K562 (cell line): ENCODE results near the gene SNX33. TPM values are rescaled to one million over a fixed set of nuclear protein-coding genes. Genes with fewer than 3 reads are reported as not detected.
A peak's percentile ranks its signal among the peaks of the same experiment; 100 is the strongest.

Experiments
- CBX2 ChIP-seq: fragments of 200-600 bp; sonication (generic); IDR thresholded peaks from one replicate; pipeline ENCODE4 v1.6.1; 2012; ENCODE audit warnings: mild to moderate bottlenecking, low read length, inconsistent platforms; ENCODE audit not compliant: insufficient read depth, poor library complexity, severe bottlenecking
- CC2D1A ChIP-seq: fragments of 450-650 bp; IDR thresholded peaks from 2 replicates; pipeline ENCODE4 v1.6.1; 2017; ENCODE audit warnings: mild to moderate bottlenecking
- CSDE1 ChIP-seq, 2 experiments: fragments of 450-650 bp; IDR thresholded peaks; 2 replicates each; pipeline ENCODE4 v1.6.1; 2016; ENCODE audit warnings: mild to moderate bottlenecking in 1 of 2
- CXXC5 ChIP-seq: fragments of 250-450 bp; sonication (Bioruptor Pico); IDR thresholded peaks from 2 replicates; pipeline ENCODE4 v1.8.0; 2022; ENCODE audit warnings: inconsistent platforms, mild to moderate bottlenecking, moderate library complexity
- EGR1 ChIP-seq: fragments of 450-650 bp; conservative IDR thresholded peaks from 2 replicates; pipeline ENCODE4 v1.6.1; 2017; ENCODE audit warnings: mild to moderate bottlenecking
- HMG20B ChIP-seq: fragments of 250-450 bp; sonication (Bioruptor Pico); IDR thresholded peaks from 2 replicates; pipeline ENCODE4 v1.5.0; 2021; ENCODE audit warnings: mild to moderate bottlenecking
- MAFK ChIP-seq: IDR thresholded peaks from 2 replicates; pipeline ENCODE4 v1.6.1; 2011; ENCODE audit warnings: low read length, improper control_type of control experiment
- MXI1 ChIP-seq: IDR thresholded peaks from 2 replicates; pipeline ENCODE4 v1.6.1; 2011; ENCODE audit warnings: low read depth, mild to moderate bottlenecking, improper control_type of control experiment, low read length
- NFE2 ChIP-seq: IDR thresholded peaks from 2 replicates; pipeline ENCODE4 v1.6.1; 2014; ENCODE audit warnings: antibody characterized with exemption, low read depth
- NR2C2 ChIP-seq, 2 experiments: fragments of 200-800 bp in 1 of 2; sonication (Bioruptor generic) in 1 of 2; sonication (generic) in 1 of 2; formaldehyde crosslinking in 1 of 2; IDR thresholded peaks; 2 replicates each; pipeline versions ENCODE4 v1.6.1 to v1.8.0; 2016 to 2022; ENCODE audit warnings: mild to moderate bottlenecking in 1 of 2, missing compliant biosample characterization in 1 of 2, missing genetic modification characterization in 1 of 2, missing genetic modification reagents in 1 of 2
- PKNOX1 ChIP-seq: fragments of 450-650 bp; IDR thresholded peaks from 2 replicates; pipeline ENCODE4 v1.6.1; 2016
- RCOR1 ChIP-seq, 2 experiments: IDR thresholded peaks; 2 replicates each; pipeline ENCODE4 v1.6.1; 2012; ENCODE audit warnings: low read depth in 2 of 2, low read length in 2 of 2, borderline replicate concordance in 1 of 2, improper control_type of control experiment in 1 of 2
- SREBF1 ChIP-seq: fragments of 150-350 bp; IDR thresholded peaks from 2 replicates; pipeline ENCODE4 v1.6.1; 2014; ENCODE audit warnings: antibody characterized with exemption, low read depth, low read length, borderline replicate concordance
- TAF9B ChIP-seq: fragments of 450-650 bp; IDR thresholded peaks from 2 replicates; pipeline ENCODE4 v1.6.1; 2018; ENCODE audit warnings: mild to moderate bottlenecking; ENCODE audit not compliant: partially characterized antibody
- TRIM25 ChIP-seq: fragments of 450-650 bp; IDR thresholded peaks from 2 replicates; pipeline ENCODE4 v1.7.0; 2016; ENCODE audit warnings: borderline replicate concordance
- ZBTB33 ChIP-seq: sonication (generic); formaldehyde crosslinking; IDR thresholded peaks from 2 replicates; pipeline ENCODE4 v1.8.1; 2023; ENCODE audit warnings: mild to moderate bottlenecking, missing genetic modification reagents
- ZBTB7A ChIP-seq: IDR thresholded peaks from 2 replicates; pipeline ENCODE4 v1.6.1; 2011; ENCODE audit warnings: low read depth, mild to moderate bottlenecking, low read length, moderate library complexity, borderline replicate concordance; ENCODE audit not compliant: control insufficient read depth
- ZEB2 ChIP-seq: fragments of 450-650 bp; IDR thresholded peaks from 2 replicates; pipeline ENCODE4 v1.6.1; 2016
- ZNF280A ChIP-seq: fragments of 450-650 bp; IDR thresholded peaks from 2 replicates; pipeline ENCODE4 v1.6.1; 2018; ENCODE audit warnings: mild to moderate bottlenecking, low read depth; ENCODE audit not compliant: partially characterized antibody
- ZNF668 ChIP-seq: fragments of 250-450 bp; sonication (Bioruptor Pico); IDR thresholded peaks from 2 replicates; pipeline ENCODE4 v1.8.0; 2022; ENCODE audit warnings: mild to moderate bottlenecking, inconsistent platforms
- ZNF830 ChIP-seq: fragments of 250-450 bp; sonication (Bioruptor Pico); IDR thresholded peaks from 2 replicates; pipeline ENCODE4 v1.5.0; 2021; ENCODE audit warnings: mild to moderate bottlenecking
- polyA plus RNA-seq, 8 experiments: library from polyadenylated mRNA; depleted of rRNA in 4 of 8; stranded (reverse) in 5 of 8; unstranded in 3 of 8; fragments of >200 nt; fragmentation: Nextera tagmentation in 2 of 8; fragmentation: Illumina TruSeq in 1 of 8; extraction: Ambion mirVana in 2 of 8; extraction: Trizol in 1 of 8; gene quantifications; 2 replicates each; pipeline versions ENCODE4 v1.2.1 to v1.2.3, GENCODE V29; 2011 to 2014; ENCODE audit warnings: inconsistent platforms in 1 of 8, missing spikeins in 1 of 8
- total RNA-seq, 7 experiments: library from RNA; depleted of rRNA in 6 of 7; stranded (reverse); fragments of >200 nt in 6 of 7; fragmentation: Illumina TruSeq in 2 of 7; extraction: Trizol in 2 of 7; gene quantifications; 2 replicates each; pipeline versions ENCODE4 v1.2.1 to v1.2.3, GENCODE V29; 2011 to 2021; ENCODE audit warnings: low replicate concordance in 1 of 7

Gene SNX33
- total and polyA plus RNA-seq, 9 of the 15 experiments (the other 6 are each of a cell fraction or from before 2014, with no cell fraction given), result 1.4 to 14.1 (median 8.2) TPM

- TF ChIP-seq RCOR1 (IDR thresholded peaks at IDR 0.05; ENCODE audit: borderline replicate concordance in 1 of 2, low read depth in 2 of 2, low read length in 2 of 2) (no peak; a peak in 1 of 4 replicates), EGR1 (peak; percentile 76), ZNF280A (no peak), MAFK (no peak), ZNF830 (no peak), ZEB2 (no peak), NFE2 (no peak), CXXC5 (CRISPR knock-in tag) (peak; percentile 89), ZBTB33 (CRISPR knock-in tag) (peak; percentile 12; the same call in 1 of the 2 replicates), MXI1 (peak; percentile 43; the same call in 1 of the 2 replicates), TRIM25 (no peak), CC2D1A (peak; percentile 58; the same call in 1 of the 2 replicates), CSDE1 (IDR thresholded peaks at IDR 0.05) (no peak), ZBTB7A (peak; percentile 69; the same call in 1 of the 2 replicates), SREBF1 (no peak), CBX2 (no peak), NR2C2 (CRISPR knock-in tag; IDR thresholded peaks at IDR 0.05) (peak; percentile 82), NR2C2 (tag; IDR thresholded peaks at IDR 0.05) (peak; percentile 83), ZNF668 (CRISPR knock-in tag) (no peak), PKNOX1 (no peak), TAF9B (peak; percentile 84), HMG20B (CRISPR knock-in tag) (no peak)
Measured at GRCh38 chr15:75639709-75640482, 7.8 kb upstream of the SNX33 start, which contains the start of gene IMP3 (continued).
